HG03469 (cell line): ENCODE data around the gene SPRED2.

Experiments used
- ATAC-seq: cut with Tn5 transposase; IDR thresholded peaks from one replicate; pipeline ENCODE4 v1.9.1; 2021; ENCODE audit warnings: mild to moderate bottlenecking, moderate library complexity, moderate number of reproducible peaks; ENCODE audit not compliant: unreplicated experiment

SPRED2 gene, protein sequence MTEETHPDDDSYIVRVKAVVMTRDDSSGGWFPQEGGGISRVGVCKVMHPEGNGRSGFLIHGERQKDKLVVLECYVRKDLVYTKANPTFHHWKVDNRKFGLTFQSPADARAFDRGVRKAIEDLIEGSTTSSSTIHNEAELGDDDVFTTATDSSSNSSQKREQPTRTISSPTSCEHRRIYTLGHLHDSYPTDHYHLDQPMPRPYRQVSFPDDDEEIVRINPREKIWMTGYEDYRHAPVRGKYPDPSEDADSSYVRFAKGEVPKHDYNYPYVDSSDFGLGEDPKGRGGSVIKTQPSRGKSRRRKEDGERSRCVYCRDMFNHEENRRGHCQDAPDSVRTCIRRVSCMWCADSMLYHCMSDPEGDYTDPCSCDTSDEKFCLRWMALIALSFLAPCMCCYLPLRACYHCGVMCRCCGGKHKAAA

DNA sequence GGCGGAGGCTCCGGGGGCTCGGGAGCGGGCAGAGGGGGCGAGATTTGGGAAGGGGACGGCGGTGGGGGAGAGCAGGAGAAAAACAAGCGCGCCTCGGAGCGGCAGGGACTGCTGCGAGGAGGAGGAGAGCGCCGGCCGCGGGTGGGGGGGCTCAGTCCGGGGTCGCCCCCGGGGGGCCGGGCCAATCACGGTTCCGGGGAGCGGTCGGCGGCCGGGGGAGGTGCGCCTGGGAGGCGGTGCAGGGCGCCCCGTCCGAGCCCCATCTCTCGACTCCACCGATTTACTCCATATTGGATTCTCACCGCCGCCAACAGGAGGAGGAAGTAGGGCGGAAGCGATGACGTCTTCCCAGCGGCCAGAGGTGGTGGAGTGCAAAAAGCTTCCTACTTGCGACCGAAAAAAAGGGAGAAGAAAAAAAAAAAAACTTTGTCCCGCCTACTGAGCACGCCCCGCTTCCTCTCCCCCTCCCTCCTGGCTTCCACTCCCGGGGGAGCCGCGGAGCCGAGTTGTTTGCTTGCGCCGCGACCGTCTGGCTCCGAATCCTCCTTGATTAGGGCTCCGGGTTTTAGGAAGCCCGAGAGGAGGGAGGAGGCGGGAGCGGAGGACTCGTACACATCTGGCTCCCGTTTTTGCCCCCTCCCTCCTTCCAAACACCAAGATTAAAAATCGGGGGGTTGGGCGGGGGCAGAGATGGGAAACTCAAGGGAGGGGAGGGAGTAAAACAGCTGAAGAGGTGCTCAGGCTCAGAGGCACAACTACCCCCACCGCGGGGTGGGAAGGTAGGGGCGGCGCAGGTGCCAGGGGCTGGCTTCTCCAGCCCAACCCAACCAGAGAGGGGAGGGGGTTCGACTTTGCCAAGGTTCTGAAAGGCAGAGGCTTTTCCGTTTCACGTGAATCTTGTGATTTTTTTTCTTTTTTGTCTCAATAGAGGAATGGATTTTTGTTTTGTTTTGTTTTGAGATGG, at the start of gene SPRED2:
Gene SPRED2, minus strand, starts transcription at position 373 of the 964 bp plus-strand sequence. CDS start 612 bp downstream, outside the sequence.
- no peak for ATAC-seq

- no peak for ATAC-seq
These were observed 49.6 kb upstream of the SPRED2 start for GRCh38 chr2:65481961-65482360.

- ATAC-seq = no peak
These were observed 47.1 kb upstream of the SPRED2 start for GRCh38 chr2:65479524-65479923.

- no peak for ATAC-seq
These were observed 46.2 kb upstream of the SPRED2 start for GRCh38 chr2:65478498-65479135.

GRCh38 chr2:65477590-65477989, 45.2 kb upstream of the SPRED2 start:
- no peak for ATAC-seq

DNA sequence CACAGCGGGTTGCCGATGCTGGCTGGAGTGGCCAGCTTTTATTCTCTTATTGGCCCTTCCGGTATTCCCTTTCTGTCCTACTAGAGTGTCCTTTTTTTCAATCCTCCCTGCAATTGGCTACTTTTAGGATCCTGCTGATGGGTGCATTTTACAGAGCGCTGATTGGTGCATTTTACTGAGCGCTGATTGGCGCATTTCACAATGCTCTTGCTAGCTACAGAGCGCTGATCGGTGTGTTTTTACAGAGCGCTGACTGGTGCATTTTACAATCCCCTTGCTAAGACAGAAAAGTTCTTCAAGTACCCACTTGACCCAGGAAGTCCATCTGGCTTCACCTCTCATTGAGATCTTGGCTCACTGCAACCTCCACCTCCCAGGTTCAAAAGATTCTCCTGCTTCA, 44.4 kb upstream of the SPRED2 start:
- no peak for ATAC-seq

DNA sequence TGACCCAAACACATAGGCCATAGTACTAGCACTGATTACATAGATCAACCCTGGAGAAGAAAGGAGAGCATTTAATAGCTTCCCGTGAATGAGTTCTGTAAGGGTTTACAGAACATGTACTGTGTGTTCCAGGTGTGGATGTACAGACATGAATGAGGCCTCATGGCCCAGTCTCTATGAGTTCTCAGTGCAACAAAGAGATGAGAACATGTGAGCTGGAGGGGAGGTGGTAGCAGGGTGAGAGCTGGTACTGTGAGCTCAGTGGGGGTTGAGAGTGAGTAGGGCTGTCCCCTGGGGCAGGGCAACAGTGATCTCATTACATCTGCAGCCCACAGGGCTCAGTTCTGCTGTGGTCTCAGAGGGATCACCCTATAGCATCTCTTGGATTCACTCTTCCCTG, 42.6 kb upstream of the SPRED2 start:
- no peak for ATAC-seq

DNA sequence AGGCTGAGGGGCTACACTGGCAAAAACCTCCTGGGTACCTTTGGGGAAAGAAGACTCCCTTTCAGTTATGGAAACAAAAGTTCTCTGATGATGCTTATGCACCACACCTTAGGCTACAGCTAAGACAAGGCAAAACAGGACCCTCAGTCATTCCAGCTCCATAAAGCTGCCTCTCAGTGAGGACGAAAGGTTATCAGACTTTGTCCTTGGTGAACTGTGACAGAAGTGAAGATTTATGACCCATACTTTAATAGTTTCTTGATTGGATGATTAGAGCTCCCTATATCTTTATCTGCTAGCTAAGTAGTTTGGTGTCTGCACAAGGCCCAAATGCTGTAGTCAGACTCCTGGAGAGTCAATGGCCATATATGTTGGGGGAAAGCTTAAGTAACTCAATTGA, 40.6 kb upstream of the SPRED2 start:
- ATAC-seq = no peak

- no peak for ATAC-seq
These were observed 39.0 kb upstream of the SPRED2 start for GRCh38 chr2:65471409-65471808.

- no peak for ATAC-seq
These were observed 34.2 kb upstream of the SPRED2 start for GRCh38 chr2:65466551-65466950.

- no peak for ATAC-seq
These were observed 33.5 kb upstream of the SPRED2 start for GRCh38 chr2:65465857-65466256.

GRCh38 chr2:65465124-65465523, 32.7 kb upstream of the SPRED2 start:
- no peak for ATAC-seq

DNA sequence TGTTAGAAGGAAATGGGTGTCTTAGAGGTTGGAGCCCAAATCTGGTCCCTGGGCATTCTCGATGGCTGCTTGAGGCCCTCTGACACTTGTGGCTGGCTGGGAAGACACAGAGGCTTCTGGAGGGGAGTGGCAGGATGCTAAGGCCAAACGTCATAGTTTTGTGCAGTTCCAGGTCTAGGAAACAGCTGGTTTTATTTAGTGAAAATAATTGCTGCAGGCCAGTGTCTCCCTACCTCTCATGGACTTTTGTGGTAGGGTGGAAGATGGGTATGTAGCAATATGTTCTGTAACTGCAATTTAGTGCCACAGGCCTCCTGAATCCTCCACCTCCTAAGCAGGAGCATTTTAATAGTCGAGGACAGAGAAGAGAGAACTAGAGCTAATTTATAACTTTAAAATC, 32.2 kb upstream of the SPRED2 start:
- ATAC-seq = no peak

DNA sequence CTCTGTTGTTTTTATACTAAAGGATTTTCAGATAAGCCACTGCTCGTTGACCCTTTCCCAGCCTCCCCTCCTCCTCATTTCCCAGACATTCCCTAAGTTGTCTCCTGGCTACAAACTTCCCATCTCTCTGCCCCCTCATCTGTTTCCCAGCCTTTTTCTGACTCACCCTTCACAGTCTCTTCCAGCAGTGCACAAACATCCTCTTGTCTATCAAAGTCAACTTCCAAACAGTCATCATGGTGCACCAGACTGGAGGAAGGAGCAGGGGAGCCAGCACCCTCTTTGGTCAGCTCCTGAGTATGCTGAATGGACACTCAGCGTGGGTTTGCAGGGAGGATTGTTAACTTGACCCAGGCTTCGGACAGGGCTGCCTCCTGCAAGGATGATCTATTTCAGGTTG, 26.6 kb upstream of the SPRED2 start:
- no peak for ATAC-seq

DNA sequence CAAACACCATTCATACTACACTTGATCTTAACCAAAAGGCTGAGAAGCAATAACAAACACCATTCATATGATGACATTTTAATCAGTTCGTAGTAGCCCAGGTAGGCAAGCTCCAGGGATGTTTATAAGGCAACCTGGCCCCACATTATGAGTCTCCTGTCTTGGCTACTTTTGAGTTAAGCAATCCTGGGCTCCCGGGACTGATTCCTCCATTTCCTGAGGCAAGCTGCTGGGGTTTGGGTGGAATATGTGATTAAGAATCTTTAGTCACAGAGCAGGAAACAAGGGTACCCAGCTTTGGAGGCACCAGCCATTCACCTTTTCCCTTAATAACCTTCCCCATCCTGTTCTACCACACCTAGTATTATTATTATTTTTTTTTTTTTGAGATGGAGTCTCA, 24.5 kb upstream of the SPRED2 start:
- ATAC-seq = no peak

- ATAC-seq = no peak
These were observed 23.7 kb upstream of the SPRED2 start for GRCh38 chr2:65456064-65456463.

- no peak for ATAC-seq
These were observed 21.5 kb upstream of the SPRED2 start for GRCh38 chr2:65453916-65454315.

GRCh38 chr2:65452150-65452895, 19.9 kb upstream of the SPRED2 start:
- no peak for ATAC-seq

GRCh38 chr2:65450810-65451209, 18.4 kb upstream of the SPRED2 start:
- ATAC-seq = no peak

GRCh38 chr2:65450393-65450792, 18.0 kb upstream of the SPRED2 start:
- ATAC-seq = no peak
